Measurements from ENCODE around the gene MTF2.

MTF2 gene

DNA sequence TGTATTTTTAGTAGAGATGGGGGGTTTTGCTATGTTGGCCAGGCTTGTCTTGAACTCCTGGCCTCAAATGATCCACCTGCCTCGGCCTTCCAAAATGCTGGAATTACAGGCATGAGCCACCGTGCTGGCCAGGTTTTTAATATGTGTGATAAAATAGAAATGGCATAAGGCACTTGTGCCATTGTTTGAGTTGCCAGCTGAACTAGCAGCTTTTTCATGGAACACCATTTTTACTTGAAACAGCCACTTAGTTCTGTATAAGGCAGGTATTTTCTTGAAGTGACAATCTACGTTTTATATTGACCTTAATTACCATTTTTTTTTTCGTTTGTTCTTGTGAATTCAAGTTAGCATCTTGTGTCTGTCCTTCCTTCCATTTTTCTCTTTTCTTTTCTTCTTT, 28.3 kb downstream of the MTF2 start:
- no peak for DNase-seq (ENCODE audit: low read depth)
- TF ChIP-seq, protein P1, sequence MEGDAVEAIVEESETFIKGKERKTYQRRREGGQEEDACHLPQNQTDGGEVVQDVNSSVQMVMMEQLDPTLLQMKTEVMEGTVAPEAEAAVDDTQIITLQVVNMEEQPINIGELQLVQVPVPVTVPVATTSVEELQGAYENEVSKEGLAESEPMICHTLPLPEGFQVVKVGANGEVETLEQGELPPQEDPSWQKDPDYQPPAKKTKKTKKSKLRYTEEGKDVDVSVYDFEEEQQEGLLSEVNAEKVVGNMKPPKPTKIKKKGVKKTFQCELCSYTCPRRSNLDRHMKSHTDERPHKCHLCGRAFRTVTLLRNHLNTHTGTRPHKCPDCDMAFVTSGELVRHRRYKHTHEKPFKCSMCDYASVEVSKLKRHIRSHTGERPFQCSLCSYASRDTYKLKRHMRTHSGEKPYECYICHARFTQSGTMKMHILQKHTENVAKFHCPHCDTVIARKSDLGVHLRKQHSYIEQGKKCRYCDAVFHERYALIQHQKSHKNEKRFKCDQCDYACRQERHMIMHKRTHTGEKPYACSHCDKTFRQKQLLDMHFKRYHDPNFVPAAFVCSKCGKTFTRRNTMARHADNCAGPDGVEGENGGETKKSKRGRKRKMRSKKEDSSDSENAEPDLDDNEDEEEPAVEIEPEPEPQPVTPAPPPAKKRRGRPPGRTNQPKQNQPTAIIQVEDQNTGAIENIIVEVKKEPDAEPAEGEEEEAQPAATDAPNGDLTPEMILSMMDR (conservative IDR thresholded peaks at IDR 0.05; ENCODE audit: low read length), result no peak
- H3K4me3 ChIP-seq (ENCODE audit: low read length), result no peak overlapping the region

DNA sequence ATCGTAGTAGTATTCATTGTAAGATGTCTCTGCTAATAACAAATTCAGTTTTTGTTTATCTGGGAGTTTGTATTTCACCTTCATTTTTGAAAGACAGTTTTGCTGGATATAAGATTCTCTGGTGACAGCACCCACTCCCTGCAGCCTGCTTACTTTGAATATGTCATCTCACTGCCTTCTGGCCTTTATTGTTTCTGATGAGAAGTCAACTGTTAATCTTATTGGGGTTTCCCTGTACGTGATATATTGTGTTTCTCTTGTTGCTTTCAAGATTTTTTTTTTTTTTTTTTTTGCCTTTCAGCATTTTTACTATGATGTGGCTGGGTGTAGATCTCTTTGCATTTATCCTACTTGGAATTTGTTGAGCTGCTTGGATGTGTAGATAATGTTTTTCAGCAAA, 29.3 kb downstream of the MTF2 start:
- H3K4me3 ChIP-seq (ENCODE audit: low read length), result no peak overlapping the region
- no peak for DNase-seq (ENCODE audit: low read depth)
- TF ChIP-seq, protein P1 (conservative IDR thresholded peaks at IDR 0.05; ENCODE audit: low read length), result no peak

DNA sequence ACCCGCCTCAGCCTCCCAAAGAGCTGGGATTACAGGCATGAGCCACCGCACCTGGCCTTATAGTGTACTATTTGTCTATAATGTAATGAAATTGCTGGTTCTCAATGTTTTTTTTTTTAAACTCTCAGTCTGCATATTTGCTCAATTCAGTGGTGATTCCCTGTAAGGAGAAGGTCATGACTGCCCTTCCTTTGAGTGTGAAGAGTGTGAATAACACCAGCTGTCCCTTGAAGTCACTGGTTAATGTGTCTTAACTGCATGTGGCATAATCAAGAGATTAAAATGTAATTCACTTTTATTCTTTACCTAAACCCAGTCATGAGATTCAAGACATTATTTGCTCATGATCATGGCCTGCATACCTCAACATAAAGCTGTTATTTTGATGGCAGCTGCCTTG, 30.5 kb downstream of the MTF2 start:
- no peak overlapping the region for H3K4me3 ChIP-seq (ENCODE audit: low read length)
- TF ChIP-seq, protein P1 (conservative IDR thresholded peaks at IDR 0.05; ENCODE audit: low read length), result no peak
- no peak for DNase-seq (ENCODE audit: low read depth)

DNA sequence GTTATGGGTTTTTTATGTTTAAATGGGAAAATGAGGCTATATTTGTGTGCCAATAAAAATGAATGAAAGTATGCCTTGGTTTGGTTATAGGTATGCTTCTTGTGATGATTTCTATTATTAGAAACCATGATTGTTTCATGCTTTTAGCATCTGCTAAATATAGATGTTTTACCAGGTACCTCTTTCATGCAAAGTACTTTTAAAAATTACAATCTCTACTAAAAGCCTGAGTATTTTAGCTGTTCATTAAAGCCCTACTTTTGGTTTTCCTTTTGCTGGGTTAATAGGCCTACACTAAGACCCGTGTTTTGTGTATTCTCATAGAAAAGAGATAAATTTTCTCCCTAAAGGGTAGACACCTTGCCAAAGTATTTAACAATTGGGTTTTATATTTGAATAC, 32.0 kb downstream of the MTF2 start:
- no peak for DNase-seq (ENCODE audit: low read depth)
- H3K4me3 ChIP-seq (ENCODE audit: low read length), result no peak overlapping the region

DNA sequence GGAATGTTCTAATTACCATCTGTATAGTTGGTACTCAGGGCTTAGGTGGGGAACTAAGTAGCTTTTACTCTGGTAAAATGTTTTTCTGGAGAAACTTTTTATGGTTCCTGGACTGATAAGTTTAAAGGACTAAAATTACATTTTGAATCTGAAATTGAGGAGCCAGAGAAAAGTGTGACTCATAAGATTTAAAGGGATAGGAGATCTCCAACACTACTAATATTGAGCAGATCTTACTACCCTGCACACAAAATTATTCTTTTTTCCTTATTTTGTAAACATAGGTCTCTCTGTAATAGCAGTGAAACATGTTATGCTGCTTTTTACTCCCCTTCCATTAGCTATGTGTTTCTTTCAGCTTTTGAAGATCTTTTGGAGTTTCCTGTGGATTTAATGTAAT, 32.5 kb downstream of the MTF2 start:
- H3K4me3 ChIP-seq (ENCODE audit: low read length), result no peak overlapping the region
- TF ChIP-seq, protein P1 (conservative IDR thresholded peaks at IDR 0.05; ENCODE audit: low read length), result no peak
- DNase-seq (ENCODE audit: low read depth), result no peak

More for the DNA sequence above, 32.0 kb downstream of the MTF2 start:
- TF ChIP-seq, protein P1 (conservative IDR thresholded peaks at IDR 0.05; ENCODE audit: low read length), result no peak

DNA sequence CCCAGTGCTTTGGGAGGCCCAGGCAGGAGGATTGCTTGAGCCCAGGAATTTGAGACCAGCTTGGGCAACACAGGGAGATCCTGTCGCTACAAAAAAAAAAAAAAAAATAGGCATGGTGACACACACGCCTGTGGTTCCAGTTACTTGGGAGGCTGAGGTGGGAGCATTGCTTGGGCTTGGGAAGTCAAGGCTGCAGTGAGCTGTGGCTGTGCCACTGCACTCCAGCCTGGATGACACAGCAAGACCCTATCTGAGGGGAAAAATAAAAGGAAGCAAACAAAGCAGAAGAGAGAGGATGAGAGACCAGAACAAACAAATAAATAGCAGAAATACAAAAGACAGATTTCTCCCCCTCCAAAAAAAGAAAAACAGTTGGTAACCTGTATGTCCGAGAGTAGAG, 34.0 kb downstream of the MTF2 start:
- DNase-seq (ENCODE audit: low read depth), result no peak
- no peak overlapping the region for H3K4me3 ChIP-seq (ENCODE audit: low read length)
- TF ChIP-seq, protein P1 (conservative IDR thresholded peaks at IDR 0.05; ENCODE audit: low read length), result no peak

DNA sequence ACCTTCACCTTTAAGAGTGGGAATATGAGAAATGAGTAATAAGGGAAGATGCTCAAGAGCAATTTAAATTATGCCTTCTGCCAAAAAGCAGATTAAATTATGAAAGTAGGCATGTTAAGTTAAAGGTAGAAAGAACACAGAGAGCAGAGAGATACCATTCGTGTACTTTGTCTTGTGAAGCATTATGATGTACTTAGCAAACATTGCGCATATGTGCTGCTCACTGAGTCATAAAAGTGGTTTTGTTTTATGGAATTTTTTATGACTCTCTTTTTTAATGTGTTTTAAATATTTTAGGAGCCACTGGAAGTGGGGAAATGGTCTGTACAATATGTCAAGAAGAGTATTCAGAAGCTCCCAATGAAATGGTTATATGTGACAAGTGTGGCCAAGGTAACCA, 35.3 kb downstream of the MTF2 start:
- no peak overlapping the region for H3K4me3 ChIP-seq (ENCODE audit: low read length)
- TF ChIP-seq, protein P1 (conservative IDR thresholded peaks at IDR 0.05; ENCODE audit: low read length), result no peak
- DNase-seq (ENCODE audit: low read depth), result peak; percentile 31

Data from AG10803 (cell line).